OCI-LY3 (cell line): ENCODE results near the gene ATG7.

Experiments
- H2AFZ ChIP-seq: fragments of 200-600, 300-600 bp; shearing (Covaris generic); 2 replicates; pipeline ENCODE4 v1.6.0; 2014; ENCODE audit warnings: antibody characterized with exemption, low read depth, low read length
- H3K27ac ChIP-seq: fragments of 200-600, 300-600 bp; sonication (generic); 2 replicates; pipeline ENCODE4 v1.5.1; 2014; ENCODE audit warnings: mild to moderate bottlenecking, low read length, moderate library complexity, mixed read lengths
- H3K27me3 ChIP-seq: fragments of 200-600, 300-600 bp; sonication (generic); 2 replicates; pipeline ENCODE4 v1.6.1; 2014; ENCODE audit warnings: low read depth, low read length, mixed read lengths
- H3K36me3 ChIP-seq: fragments of 200-600, 300-600 bp; sonication (generic); replicated peaks from 2 replicates; pipeline ENCODE3; 2014; ENCODE audit warnings: low read depth, low read length, mixed read lengths
- H3K4me1 ChIP-seq: fragments of 300-600, 200-600 bp; sonication (generic); 2 replicates; pipeline ENCODE4 v1.6.1; 2014; ENCODE audit warnings: low read length, mixed read lengths
- H3K4me2 ChIP-seq: fragments of 200-600, 300-600 bp; sonication (generic); 2 replicates; pipeline ENCODE4 v1.6.1; 2014; ENCODE audit warnings: low read length, mixed read lengths
- H3K4me3 ChIP-seq: fragments of 300-600, 200-600 bp; sonication (generic); 2 replicates; pipeline ENCODE4 v1.5.1; 2014; ENCODE audit warnings: antibody characterized with exemption, mild to moderate bottlenecking, low read length, moderate library complexity
- H3K79me2 ChIP-seq: fragments of 300-600, 200-600 bp; shearing (Covaris generic); 2 replicates; pipeline ENCODE4 v1.6.1; 2014; ENCODE audit warnings: mild to moderate bottlenecking, low read length, mixed read lengths
- H3K9ac ChIP-seq: fragments of 300-600, 200-600 bp; shearing (Covaris generic); 2 replicates; pipeline ENCODE4 v1.6.0; 2014; ENCODE audit warnings: mild to moderate bottlenecking, low read length, moderate library complexity
- H3K9me3 ChIP-seq: fragments of 200-600, 300-600 bp; shearing (Covaris generic); 2 replicates; pipeline ENCODE4 v1.6.1; 2014; ENCODE audit warnings: low read length, mixed read lengths; ENCODE audit not compliant: insufficient read depth
- H4K20me1 ChIP-seq: fragments of 200-600, 300-600 bp; sonication (generic); 2 replicates; pipeline ENCODE4 v1.6.1; 2016; ENCODE audit warnings: low read length, mixed read lengths; ENCODE audit not compliant: insufficient read depth
- CTCF ChIP-seq: fragments of 200-600, 300-600 bp; sonication (generic); IDR thresholded peaks from 2 replicates; pipeline ENCODE4 v1.5.1; 2014; ENCODE audit warnings: antibody characterized with exemption, low read length, low read depth
- EZH2phosphoT487 ChIP-seq: fragments of 200-600 bp; shearing (Covaris generic); IDR thresholded peaks from 2 replicates; pipeline ENCODE4 v1.6.1; 2018; ENCODE audit warnings: antibody characterized with exemption, mixed run types, low read depth

Gene ATG7

DNA sequence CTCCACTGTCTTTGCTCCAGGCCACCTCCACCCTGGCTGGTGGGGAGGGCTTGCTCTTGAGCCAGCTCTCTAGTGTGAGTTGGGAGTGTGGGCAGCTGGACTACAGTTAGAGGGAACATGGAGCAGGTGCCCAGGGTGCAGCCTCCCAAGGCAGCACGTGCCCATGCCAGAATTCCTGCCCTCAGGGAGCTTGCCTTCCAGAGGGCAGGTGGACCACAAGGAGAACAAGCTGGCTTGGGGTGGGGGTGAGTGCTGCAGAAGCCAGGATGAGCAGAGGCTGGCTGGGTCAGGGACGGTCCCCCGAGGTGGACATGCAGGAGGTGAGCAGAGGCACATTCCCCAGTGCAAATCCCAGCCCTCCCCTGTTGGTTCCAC is 282.0 kb downstream of the ATG7 start:
- no peaks in the 10 kb centered on the region for H3K27me3 ChIP-seq
- H3K9me3 ChIP-seq: no peaks in the 10 kb centered on the region
- no peak overlapping the region for H3K9ac ChIP-seq
- H2AFZ ChIP-seq: no peak overlapping the region
- H3K36me3 ChIP-seq: peaks cover 6% of the 10 kb centered on the region
- no peaks in the 10 kb centered on the region for H3K4me1 ChIP-seq
- H3K79me2 ChIP-seq: no peaks in the 10 kb centered on the region
- H4K20me1 ChIP-seq: 0 out of 2 replicates have a peak, but pooled peaks cover 9% of the 10 kb centered on the region
- H3K27ac ChIP-seq: no peak overlapping the region
- H3K4me2 ChIP-seq: no peak overlapping the region
- no peak overlapping the region for H3K4me3 ChIP-seq
- TF ChIP-seq EZH2phosphoT487 (no peak), CTCF (no peak)

DNA sequence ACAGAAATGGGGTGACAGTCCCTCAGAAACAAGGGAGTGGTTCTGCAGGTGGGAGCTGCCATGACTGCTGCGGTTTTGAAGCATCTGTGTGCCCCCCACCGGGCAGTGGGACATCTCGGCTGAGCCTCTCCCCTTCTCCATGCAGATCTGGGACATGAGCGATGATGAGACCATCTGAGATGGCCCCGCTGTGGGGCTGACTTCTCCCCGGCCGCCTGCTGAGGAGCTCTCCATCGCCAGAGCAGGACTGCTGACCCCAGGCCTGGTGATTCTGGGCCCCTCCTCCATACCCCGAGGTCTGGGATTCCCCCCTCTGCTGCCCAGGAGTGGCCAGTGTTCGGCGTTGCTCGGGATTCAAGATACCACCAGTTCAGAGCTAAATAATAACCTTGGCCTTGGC is 282.5 kb downstream of the ATG7 start:
- Histone ChIP-seq H4K20me1 (0 out of 2 replicates have a peak, but pooled peaks cover 9% of the 10 kb centered on the region), H3K4me3 (no peak overlapping the region), H3K9ac (no peak overlapping the region), H3K27ac (no peak overlapping the region), H2AFZ (no peak overlapping the region), H3K79me2 (no peaks in the 10 kb centered on the region), H3K36me3 (peaks cover 6% of the 10 kb centered on the region), H3K27me3 (no peaks in the 10 kb centered on the region), H3K4me2 (no peak overlapping the region), H3K9me3 (no peaks in the 10 kb centered on the region), H3K4me1 (no peaks in the 10 kb centered on the region)
- TF ChIP-seq EZH2phosphoT487 (no peak), CTCF (no peak)

GRCh38 chr3:11555211-11555782 is 283.1 kb downstream of the ATG7 start:
- no peaks in the 10 kb centered on the region for H3K4me1 ChIP-seq
- H3K79me2 ChIP-seq: no peaks in the 10 kb centered on the region
- no peaks in the 10 kb centered on the region for H3K9me3 ChIP-seq
- no peaks in the 10 kb centered on the region for H3K27me3 ChIP-seq
- no peak overlapping the region for H2AFZ ChIP-seq
- H3K4me2 ChIP-seq: no peak overlapping the region
- 0 out of 2 replicates have a peak, but pooled peaks cover 9% of the 10 kb centered on the region for H4K20me1 ChIP-seq
- no peak overlapping the region for H3K9ac ChIP-seq
- H3K4me3 ChIP-seq: no peak overlapping the region
- peaks cover 6% of the 10 kb centered on the region for H3K36me3 ChIP-seq
- H3K27ac ChIP-seq: no peak overlapping the region
- TF ChIP-seq CTCF (no peak), EZH2phosphoT487 (no peak)

GRCh38 chr3:11555881-11556633 is 283.9 kb downstream of the ATG7 start:
- Histone ChIP-seq H3K36me3 (peaks cover 6% of the 10 kb centered on the region), H3K27ac (no peak overlapping the region), H3K4me1 (no peaks in the 10 kb centered on the region), H2AFZ (no peak overlapping the region), H3K27me3 (no peaks in the 10 kb centered on the region), H3K9me3 (no peaks in the 10 kb centered on the region), H4K20me1 (0 out of 2 replicates have a peak, but pooled peaks cover 9% of the 10 kb centered on the region), H3K79me2 (no peaks in the 10 kb centered on the region), H3K4me3 (no peak overlapping the region), H3K9ac (no peak overlapping the region), H3K4me2 (no peak overlapping the region)
- TF ChIP-seq CTCF (no peak), EZH2phosphoT487 (no peak)
